ENCODE results near the gene SLC25A26.
A peak's percentile ranks its signal among the peaks of the same experiment; 100 is the strongest.
"Not testable (repeated sequence)": the region's sequence is repeated elsewhere in the genome, so short reads cannot be mapped to it uniquely, and the experiment has no call there.

Gene SLC25A26

DNA sequence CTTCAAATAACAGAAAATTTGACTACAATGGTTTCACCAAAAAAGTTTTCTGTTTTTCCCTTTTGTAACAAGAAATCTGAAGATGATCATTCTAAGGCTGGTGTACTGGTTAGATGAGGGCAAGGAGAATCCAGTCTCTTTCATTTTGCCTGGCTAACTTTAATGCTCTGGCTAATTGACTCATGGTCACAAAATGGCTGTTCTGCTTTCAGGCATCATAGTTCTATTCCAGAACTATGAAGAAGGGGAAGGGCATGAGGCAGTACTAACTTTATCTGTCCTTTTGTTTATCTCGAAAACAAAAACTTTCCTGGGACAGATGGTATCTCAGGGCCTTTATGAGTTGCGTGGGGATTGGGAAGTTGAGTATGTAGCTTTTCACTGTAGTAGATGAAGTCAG lies 50.4 kb downstream of the SLC25A26 start:
- no peak for DNase-seq

- DNase-seq = no peak
Observed at GRCh38 chr3:66272016-66272415, 51.2 kb downstream of the SLC25A26 start.

DNA sequence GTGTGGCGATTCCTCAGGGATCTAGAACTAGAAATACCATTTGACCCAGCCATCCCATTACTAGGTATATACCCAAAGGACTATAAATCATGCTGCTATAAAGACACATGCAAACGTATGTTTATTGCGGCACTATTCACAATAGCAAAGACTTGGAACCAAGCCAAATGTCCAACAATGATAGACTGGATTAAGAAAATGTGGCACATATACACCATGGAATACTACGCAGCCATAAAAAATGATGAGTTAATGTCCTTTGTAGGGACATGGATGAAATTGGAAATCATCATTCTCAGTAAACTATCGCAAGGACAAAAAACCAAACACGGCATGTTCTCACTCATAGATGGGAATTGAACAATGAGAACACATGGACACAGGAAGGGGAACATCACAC lies 54.0 kb downstream of the SLC25A26 start:
- DNase-seq = not testable (repeated sequence)

GRCh38 chr3:66276705-66277274 lies 56.0 kb downstream of the SLC25A26 start:
- peak; percentile 37 for DNase-seq

DNA sequence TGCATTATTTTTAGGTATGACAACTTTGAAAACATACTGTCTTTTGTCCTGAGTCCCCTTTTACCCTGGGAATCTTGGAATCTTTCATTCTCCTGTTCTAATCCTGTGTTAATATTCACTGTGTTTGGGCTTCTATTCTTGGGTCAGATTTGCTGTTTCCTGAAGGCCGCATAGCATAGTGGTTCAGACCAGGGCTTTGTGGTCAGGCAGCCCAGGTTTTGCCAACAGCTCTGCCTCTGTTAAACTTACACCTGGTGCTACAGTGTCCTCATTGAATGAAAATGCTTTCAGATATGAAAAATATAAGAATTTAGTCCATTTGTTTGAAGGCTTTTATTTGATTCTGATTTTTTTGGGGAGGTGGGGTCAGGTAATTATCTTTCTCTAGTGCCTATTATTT lies 58.4 kb downstream of the SLC25A26 start:
- no peak for DNase-seq

- no peak for DNase-seq
Observed at GRCh38 chr3:66280304-66280703, 59.5 kb downstream of the SLC25A26 start.

- DNase-seq = not testable (repeated sequence)
Observed at GRCh38 chr3:66291922-66292321, 71.1 kb downstream of the SLC25A26 start.

DNA sequence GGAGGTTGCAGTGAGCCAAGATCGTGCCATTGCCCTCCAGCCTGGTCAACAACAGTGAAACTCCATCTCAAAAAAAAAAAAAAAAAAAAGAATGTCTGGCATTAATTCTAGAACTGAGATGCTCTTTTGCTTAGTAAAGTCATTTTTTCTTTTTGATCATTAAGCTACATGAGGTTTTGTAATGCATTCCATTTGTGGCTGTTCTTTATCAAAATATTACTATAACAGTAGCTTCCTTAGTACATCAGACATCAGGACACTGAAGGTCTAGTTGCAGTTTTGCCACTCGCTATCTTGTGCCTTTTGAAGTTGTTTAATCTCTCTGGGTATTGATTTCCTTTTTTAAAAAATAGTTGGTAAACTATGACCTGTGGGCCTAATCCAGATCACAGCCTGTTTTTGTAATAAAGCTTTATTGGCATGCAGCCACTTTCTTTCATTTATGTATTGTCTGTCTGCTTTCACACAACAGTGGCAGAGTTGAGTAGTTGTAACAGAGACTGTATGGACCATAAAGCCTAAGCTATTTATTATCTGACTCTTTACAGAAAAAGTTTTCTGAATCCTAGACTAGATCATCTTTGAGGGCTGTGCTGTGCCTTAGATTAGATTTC lies 76.6 kb downstream of the SLC25A26 start:
- no peak for DNase-seq

DNA sequence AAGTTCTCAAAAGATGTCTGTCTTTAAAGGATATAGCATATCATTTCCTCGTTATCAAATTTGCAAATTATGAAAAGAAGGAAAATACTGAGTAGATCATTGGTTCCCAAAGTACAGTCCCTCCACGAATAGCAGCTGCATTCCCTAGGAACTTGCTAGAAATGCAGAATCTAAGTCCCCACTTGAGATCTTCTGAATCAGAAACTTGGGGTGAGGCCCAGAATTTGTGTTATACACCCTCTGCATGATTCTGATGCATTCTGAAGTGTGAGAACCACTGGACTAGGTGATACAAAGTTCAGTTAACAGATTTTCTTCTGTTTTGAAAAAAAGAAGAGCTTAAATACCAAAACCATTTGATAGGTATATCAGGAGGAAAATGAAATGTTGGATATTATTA lies 77.1 kb downstream of the SLC25A26 start:
- no peak for DNase-seq

DNA sequence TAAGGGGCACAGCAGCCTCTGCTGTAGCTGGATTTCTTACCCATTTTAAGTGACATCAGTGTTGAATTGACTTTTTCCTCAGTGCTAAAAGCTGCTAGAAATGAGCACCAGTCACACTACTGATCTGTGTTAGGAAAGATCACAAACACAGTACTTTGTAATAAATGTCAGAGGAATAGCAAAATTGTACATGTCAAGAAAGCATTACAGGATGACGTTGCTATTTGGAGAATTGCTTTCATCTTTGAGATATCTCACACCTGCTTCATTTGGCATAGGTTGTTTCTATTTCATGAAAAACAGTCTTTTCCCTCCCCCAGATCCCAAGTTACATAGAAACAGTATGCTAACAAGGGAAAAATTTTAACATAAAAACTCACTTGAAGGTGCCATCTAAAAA lies 77.8 kb downstream of the SLC25A26 start:
- no peak for DNase-seq

DNA sequence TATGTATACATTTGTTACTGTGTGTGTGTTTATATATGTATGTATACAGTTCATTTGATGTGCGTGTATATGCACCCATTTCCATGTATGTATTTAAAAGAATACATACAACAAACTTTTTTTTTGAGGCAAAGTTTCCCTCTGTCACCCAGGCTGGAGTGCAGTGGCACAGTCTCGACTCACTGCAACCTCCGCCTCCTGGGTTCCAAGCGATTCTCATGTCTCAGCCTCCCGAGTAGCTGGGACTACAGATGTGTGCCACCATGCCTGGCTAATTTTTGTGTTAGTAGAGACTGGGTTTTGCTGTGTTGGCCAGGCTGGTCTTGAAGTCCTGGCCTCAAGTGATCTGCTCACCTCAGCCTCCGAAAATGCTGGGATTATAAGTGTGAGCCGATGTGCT lies 78.3 kb downstream of the SLC25A26 start:
- DNase-seq = not testable (repeated sequence)

GRCh38 chr3:66299891-66300290 lies 79.1 kb downstream of the SLC25A26 start:
- DNase-seq = no peak

DNA sequence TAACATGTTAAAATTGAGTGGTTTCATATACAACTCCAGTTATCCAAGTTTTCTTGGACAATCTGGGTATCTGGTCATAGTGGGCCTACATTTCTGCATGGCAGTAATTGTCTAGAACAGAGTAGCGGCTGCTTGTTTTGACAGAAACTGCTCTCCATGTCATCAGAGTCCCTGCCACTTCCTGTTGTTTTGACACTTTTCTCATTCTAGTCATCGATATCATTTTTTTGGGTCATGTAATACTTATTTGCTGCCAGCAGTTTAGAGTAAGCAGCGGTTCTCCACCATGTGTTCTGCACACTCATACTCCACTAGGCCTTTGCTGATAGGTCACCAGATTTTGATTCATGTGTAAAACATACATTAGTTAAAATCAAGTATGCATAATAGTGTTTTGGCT lies 81.5 kb downstream of the SLC25A26 start:
- no peak for DNase-seq

- peak; percentile 13 for DNase-seq
Observed at GRCh38 chr3:66303491-66303901, 82.7 kb downstream of the SLC25A26 start.

GRCh38 chr3:66304293-66304692 lies 83.5 kb downstream of the SLC25A26 start:
- no peak for DNase-seq

- not testable (repeated sequence) for DNase-seq
Observed at GRCh38 chr3:66306086-66306485, 85.3 kb downstream of the SLC25A26 start.

DNA sequence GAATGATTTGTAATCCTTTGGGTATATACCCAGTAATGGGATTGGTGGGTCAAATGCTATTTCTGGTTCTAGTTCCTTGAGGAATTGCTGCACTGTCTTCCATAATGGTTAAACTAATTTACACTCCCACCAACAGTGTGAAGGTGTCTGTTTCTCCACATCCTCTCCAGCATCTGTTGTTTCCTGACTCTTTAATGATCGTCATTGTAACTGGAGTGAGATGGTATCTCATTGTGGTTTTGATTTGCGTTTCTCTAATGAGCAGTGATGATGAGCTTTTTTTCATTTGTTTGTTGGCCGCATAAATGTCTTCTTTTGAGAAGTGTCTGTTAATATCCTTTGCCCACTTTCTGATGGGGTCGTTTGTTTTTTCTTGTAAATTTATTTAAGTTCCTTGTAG lies 86.2 kb downstream of the SLC25A26 start:
- DNase-seq = not testable (repeated sequence)

DNA sequence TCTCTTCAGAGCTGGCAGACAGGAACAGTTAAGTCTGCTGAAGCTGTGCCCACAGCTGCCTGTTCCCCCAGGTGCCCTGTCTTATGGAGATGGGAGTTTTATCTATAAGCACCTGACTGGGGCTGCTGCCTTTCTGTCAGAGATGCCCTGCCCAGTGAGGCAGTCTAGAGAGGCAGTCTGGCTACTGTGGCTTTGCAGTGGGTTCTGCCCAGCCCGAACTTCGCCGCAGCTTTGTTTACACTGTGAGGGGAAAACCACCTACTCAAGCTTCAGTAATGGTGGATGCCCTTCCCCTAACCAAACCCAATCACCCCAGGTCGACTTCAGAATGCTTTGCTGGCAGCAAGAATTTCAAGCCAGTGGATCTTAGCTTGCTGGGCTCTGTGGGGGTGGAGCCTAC lies 91.2 kb downstream of the SLC25A26 start:
- DNase-seq = no peak

GRCh38 chr3:66314455-66314854 lies 93.7 kb downstream of the SLC25A26 start:
- DNase-seq = no peak

- no peak for DNase-seq
Observed at GRCh38 chr3:66317750-66318376, 97.1 kb downstream of the SLC25A26 start.

- DNase-seq = no peak
Observed at GRCh38 chr3:66320390-66320789, 99.6 kb downstream of the SLC25A26 start.

DNA sequence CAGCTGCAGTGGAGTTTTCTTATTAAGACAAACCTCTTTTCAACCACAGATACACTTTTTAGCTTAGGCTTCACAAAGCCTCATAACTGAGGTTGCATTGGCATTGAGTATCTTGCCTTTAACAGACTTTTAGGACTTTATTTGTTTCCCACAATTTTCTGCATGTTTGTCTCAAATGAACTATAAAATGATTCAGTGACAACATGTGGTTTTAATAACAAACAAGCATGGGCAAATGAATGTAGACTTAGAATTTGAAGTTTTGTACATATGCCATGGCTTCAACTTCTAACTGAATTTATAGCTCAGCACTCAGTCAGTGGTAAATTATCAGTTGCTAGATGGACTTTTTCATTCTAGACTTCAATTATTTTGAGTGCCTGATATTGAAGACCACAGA lies 101.6 kb downstream of the SLC25A26 start:
- DNase-seq = no peak

- no peak for DNase-seq
Observed at GRCh38 chr3:66326340-66326739, 105.5 kb downstream of the SLC25A26 start.

GRCh38 chr3:66335671-66336070 lies 114.9 kb downstream of the SLC25A26 start:
- no peak for DNase-seq

GRCh38 chr3:66336333-66336766 lies 115.5 kb downstream of the SLC25A26 start:
- DNase-seq = no peak

Data from stimulated activated CD4-positive, alpha-beta T cell treated with anti-CD3 and anti-CD28 coated beads, Interleukin-12 subunit alpha, Interleukin-12 subunit beta, amount 100 ng/mL, for 4 hours (primary cell).